Hepatic stellate cell (primary cell): ENCODE data around the gene PCK2.
A peak's percentile ranks its signal among the peaks of the same experiment; 100 is the strongest.

Experiments
- DNase-seq: peaks from one replicate; pipeline ENCODE4 v3.0.0; 2011; ENCODE audit warnings: low spot score

The PCK2 gene

DNA sequence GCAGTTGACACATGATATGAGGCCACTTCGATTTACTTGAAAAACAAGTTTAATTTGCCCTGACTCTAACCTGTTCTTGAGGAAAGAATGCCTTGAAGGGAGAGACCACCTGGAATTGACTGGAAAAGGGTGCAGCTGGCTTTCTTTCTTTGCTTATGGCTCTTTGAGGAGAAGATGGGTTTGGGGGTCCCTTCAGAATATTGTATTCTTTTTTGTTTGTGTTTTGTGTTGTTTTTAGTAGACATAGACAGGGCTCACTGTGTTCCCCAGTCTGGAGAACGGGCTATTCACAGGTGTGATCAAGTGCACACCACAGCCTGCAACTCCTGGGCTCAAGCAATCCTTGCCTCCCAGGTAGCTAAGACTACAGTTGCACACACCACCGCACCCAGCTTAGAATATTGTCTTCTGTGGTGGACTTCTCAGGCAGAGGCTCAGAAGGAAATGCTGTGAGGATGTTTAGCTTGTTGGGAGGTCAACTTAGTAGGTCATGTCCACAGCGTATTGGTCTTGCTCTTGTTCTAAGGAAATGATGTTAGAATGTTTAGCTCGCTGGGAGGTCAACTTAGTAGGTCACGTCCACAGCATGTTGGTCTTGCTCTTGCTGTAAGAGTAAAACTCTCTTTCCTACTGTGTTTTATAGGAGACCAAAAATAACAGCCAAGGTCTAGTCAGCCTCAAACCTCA is 22.2 kb downstream of the PCK2 start:
- no peak for DNase-seq

DNA sequence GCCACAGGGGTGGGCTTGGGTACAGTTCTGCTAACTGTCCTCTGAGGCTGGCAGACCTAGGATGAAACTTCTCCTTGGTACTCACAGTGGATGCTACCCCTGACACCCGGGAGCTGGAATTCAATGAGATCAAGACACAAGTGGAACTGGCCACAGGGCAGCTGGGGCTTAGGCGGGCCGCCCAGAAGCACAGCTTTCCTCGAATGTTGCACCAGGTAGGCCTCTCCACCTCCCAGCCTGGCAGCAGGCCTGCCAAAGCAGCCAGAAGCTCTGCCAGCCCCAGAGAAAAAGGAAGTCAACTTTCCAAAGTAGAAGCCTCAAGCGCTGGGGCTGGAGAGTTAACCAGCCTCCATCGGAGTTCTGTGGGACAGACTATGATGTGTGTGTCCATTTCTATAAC is 23.1 kb downstream of the PCK2 start:
- no peak for DNase-seq

DNA sequence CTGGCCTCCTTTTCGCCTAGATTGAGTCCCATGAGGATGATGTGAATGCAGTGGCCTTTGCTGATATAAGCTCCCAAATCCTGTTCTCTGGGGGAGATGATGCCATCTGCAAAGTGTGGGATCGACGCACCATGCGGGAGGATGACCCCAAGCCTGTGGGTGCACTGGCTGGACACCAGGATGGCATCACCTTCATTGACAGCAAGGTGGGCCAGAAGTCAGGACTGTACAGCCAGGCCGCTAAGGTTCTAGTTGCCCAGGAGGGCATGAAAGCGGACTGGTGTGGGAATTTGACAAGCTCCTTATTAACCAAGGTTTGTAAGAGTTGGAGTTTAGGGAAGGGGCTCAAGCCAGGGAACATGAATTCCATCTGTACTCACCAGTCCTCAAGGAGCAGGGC is 25.6 kb downstream of the PCK2 start:
- no peak for DNase-seq

DNA sequence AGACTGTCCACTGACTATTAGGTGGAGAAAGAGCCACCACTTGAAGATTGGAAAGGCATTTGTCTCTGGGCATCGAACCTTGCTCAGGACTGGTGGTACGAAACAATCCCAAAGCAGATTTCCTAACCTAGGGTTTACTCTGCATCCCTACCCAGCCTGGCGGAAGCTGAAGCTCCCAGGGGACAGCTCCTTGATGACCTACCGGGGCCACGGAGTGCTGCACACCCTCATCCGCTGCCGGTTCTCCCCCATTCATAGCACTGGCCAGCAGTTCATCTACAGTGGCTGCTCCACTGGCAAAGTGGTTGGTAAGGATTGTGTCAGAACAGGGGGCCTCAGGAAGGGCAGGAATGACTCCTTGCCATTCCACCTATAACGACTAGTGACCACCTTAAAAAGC is 27.1 kb downstream of the PCK2 start:
- no peak for DNase-seq

DNA sequence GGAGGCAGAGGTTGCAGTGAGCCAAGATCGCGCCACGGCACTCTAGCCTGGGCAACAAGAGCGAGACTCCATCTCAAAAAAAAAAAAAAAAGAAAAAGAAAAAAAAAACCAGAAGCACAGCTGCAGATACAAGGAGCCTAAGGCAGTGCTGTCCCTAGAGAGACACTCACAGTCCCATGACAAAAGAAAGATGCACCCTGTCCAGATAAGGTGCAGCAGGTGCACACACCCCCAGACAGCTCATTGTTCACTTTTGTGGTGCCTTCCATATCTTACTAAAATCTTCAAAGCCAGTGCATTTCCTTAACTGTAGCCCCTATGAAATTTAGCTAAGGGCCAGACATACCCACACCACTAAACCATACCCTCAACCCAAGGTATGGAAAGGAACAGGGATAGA is 28.3 kb downstream of the PCK2 start:
- no peak for DNase-seq

DNA sequence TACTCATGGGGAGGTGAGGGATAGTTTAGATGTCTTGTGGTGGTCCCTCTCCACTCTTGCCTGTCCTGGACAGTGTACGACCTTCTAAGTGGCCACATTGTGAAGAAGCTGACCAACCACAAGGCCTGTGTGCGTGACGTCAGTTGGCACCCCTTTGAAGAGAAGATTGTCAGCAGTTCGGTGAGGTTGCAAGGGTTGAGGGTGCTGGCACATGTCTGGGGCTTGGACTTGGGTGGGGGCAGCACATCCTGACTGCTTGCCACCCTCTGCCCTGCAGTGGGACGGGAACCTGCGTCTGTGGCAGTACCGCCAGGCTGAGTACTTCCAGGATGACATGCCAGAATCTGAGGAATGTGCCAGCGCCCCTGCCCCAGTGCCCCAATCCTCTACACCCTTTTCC is 28.8 kb downstream of the PCK2 start:
- no peak for DNase-seq

DNA sequence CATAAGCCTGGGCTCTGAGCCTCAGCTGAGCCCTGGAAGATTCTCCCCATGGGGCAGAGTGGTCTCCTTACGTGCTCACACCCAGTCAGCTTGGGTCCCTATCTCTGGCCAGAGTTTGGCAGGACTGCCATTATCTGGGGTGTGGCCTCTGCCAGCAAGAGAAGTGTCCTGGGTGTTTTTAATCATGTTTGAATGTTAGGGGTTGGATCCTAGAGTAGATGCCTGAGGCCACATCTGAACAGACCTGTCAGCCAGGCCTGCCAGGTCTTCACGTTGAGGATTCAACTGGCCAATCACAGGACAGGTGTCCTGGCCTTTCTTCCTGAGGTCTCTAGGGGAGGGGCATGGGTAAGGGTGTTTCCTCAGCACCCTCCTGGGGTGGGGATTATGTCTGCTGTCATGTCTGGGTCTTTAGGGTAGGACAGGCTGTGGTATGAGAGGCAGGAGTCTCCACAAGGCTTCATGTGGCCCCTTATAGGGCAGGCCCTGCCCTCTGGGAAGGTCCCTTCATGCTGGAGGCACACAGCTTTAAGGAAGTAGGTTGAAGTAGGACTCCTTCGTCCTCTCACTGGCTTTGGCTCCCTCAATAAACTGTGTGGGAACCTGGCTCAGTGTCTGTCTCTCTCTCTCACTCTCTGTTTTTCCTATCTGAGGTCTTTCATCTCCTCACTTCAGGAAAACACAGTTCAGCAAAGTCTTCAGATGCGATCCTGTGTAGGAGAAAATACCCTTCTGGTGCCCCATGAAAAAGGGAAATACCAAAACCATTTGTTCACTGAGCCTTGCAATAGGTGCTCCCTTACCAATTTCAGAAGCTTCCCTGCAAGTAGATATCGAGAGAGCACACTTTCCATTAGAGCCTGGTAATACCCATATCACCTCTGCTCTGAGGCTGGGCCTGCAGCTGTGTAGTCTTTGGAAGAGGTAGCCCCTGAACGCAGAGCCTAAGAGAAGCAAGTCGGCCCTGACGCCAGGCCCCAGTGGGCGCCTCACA is 29.6 kb downstream of the PCK2 start:
- no peak for DNase-seq

DNA sequence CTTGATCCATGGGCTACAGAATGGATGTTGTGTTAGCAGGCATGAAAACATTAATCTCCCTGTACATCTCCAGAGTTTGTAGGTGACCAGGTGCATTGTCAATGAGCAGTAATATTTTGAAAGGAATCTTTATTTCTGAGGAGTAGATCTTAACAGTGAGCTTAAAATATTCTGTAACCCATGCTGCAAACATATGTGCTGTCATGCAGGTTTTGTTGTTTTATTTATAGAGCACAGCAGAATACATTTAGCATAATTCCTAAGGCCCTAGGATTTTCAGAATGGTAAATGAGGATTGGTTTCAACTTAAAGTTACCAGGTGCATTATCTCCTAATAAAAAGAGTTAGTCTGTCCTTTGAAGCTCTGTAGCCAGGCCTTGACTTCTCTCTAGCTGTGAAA is 32.8 kb downstream of the PCK2 start:
- no peak for DNase-seq

DNA sequence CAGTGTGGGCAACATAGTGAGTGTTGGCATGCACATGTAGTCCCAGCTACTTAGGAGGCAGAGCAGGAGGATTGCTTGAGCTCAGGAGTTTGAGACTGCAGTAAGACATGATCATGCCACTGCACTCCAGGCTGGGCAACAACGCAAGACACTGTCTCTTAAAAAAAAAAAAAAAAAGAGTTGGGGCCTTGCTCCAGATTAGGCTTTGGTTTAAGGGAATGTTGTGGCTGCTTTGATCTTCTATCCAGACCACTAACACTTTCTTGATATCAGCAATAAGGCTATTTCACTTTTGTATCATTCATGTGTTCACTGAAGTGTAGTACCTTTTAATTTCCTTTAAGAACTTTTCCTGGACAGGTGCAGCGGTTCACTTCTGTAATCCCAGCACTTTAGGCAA is 33.6 kb downstream of the PCK2 start:
- DNase-seq: no peak

DNA sequence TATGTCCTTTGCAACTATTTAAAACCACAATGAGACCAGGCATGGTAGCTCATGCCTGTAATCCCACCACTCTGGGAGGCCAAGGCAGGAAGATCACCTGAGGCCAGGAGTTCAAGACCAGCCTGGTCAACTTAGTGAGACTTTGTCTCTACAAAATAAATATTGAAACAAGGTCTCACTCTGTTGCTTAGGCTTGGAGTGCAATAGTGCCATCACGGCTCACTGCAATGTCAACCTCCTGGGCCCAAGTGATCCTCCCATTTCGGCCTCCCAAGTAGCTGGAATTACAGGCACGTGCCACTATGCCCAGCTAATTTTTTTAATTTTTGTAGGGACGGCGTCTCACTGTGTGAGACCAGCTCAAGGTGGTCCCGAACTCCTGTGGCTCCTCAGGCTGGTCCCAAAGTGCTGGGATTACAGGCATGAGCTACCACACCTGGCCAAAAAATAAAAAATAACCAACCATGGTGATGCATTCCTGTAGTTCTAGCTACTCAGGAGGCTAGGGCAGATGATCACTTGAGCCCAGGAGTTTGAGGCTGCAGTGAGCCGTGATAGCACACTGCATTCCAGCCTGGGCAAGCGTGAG is 35.4 kb downstream of the PCK2 start:
- DNase-seq: no peak

DNA sequence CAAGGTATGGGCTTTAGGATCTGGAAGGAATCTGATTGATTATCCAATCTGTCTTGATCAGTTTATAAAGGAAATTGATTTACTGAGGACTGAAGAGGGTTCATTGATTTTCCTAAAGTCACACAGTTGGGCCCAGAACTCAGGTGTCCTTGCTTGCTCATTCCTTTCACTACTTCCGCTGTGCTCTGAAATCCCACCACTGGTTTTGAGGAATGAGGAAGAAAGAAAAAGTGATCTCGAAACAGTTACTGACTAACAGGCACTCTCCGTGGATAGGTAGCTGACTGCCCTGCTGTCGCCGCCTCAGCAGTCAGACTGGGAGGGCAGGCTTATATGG is 36.2 kb downstream of the PCK2 start, which contains the start of gene FITM1:
Gene FITM1, plus strand, starts transcription at position 280 of the 337 bp plus-strand sequence. CDS start 905 bp downstream, outside the sequence.
- DNase-seq: no peak

DNA sequence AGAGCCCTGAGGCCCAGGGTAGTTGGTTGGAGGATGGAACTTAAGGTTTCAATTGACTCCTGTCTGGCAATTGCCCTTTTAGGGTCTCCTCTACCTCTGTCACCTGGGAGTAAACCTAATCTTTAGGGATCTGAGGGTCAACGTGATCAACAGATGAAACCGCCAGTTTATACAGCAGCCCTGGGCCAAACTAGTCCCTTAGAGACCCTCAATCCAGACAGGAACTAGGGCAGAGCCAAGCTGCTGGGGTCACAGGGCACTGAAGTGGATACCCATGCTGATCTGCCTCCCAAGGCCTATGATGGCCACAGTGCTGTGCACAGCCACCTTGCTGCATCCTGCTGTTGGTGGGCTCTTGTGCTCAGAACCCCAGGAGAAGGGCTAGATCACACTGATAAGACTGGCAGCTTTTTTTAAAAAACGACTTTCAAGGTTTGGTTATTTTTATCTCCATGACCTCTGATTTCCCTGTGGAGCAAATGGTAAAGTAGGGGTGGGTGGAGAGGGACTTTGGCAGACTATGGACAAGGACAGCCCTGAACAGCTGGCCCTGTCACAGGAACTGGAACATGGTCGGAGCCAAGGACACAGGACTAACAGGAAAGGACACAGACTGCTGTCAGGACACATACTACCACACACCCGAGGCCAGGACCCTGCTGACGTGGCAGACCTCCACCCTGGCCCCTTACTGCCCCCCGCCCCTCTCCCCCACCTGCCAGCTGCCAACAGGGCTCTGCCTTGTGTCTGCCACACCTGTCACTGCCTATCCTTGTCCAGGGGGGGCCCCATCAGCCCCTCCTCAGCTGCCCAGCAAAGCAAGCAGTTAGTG is 36.8 kb downstream of the PCK2 start:
- DNase-seq: no peak

DNA sequence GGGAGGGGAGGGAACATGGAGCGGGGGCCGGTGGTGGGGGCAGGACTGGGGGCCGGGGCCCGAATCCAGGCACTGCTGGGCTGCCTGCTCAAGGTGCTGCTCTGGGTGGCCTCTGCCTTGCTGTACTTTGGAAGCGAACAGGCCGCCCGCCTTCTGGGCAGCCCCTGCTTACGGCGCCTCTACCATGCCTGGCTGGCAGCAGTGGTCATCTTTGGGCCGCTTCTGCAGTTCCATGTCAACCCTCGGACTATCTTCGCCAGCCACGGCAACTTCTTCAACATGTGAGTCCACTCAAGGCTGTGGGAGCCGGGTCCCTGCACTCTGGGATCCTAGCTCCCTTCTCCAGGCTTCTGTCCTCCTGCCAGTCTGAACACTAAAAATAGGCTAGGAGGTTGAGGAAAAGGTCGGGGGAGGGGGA is 37.4 kb downstream of the PCK2 start:
- no peak for DNase-seq

DNA sequence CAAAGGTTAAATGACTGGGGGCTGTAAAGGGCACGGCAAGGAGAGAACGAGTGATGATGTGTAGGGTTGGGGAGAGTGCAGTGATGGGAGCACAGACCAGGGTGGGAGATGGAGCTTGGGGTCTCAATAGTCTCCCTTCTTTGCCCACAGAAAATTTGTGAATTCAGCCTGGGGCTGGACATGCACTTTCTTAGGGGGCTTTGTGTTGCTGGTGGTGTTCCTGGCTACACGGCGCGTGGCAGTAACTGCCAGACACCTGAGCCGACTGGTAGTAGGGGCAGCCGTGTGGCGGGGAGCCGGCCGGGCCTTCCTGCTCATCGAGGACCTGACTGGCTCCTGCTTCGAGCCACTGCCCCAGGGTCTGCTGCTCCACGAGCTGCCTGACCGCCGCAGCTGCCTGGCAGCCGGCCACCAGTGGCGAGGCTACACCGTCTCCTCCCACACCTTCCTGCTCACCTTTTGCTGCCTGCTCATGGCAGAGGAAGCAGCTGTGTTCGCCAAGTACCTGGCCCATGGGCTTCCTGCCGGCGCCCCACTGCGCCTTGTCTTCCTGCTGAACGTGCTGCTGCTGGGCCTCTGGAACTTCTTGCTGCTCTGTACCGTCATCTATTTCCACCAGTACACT is 38.1 kb downstream of the PCK2 start:
- no peak for DNase-seq

DNA sequence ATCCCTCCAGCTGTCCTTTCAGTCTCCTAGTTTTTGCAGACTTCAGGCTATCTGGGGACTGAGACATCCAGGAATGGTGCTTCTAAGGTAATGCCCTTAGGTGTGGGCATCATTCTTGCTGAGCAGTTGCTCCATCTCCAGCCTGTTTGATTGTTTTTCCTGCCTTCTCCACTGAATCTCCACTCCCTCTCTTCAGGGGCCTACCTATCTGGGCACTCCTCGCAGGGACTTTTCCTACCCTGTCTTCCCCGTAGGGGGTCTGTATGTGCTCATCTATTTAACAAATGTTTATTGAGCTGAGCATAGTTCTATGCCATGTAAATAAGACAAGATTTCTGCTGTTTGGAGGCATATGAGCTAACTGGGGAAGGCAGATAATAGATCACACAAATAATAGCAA is 38.9 kb downstream of the PCK2 start:
- no peak for DNase-seq

DNA sequence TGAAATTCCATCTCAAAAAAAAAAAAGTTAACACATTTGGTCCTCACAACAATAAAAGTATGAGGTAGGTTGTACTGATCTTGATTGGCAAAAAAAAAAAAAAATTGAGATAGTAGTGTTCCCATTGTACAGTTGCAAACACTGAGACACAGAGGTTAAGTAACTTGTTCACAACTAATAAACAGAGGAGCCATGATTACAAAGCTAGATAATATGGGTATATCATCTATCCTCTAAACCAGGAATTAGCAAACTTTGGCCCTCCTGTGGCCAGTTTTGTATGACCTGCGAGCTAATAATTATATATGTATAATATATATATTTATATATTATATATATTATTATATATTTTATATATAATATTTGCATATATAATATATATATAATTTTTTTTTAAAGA is 39.6 kb downstream of the PCK2 start:
- DNase-seq: no peak

DNA sequence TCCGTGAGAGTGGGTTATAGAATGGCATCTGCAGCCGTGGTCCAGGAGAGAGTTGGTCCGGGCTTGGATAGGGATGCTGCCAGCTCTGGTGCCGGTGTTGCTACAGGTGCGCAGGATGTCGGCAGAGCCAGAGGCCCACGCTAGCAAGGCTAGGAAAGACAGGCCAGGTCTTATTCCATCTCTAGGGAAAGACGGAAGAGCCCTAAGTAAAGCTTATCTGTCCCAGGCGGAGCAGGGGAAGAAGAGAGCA is 41.4 kb downstream of the PCK2 start:
- peak; percentile 22 for DNase-seq

DNA sequence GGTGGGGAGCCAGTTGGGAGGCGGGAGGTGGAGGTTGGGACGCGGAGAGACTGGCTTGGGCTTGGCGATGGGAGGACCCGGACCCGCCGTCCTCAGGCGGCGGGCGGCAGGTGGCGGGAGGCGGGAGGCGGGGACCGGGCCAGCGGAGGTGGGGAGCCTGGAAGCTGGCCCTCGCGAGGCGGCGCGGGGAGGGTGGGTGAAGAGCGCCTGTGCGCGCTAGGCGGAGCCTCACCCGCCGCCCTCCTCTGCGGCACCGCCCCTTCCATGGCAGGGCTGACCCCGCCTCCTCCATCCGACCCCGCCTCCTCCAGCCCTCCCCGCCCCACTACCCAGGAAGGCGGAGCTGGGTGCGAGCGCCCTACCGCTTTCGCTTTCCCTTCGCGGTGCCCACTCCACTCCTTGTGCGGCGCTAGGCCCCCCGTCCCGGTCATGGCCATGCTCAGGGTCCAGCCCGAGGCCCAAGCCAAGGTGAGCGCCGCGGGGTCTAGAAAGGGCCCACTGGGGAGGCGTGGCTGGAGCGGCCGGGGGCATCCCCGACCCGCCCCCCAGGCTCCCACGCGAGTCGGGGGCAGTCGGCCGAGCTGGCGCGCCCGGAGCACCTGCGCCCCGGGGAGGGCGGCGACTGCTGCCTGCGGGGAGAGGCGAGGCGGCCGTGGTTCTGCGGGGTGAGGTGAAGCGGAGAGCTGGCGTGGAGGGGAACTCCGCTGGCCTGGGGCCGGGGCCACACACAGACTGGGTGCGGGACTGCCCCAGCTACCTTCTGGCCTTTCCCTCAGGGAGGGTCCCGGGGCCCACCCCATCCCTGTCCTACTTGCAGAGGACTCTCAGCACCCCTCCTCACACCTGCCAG is 41.9 kb downstream of the PCK2 start, which contains the start of gene PSME1:
Gene PSME1, plus strand, starts transcription at position 361 of the 850 bp plus-strand sequence. Its CDS starts 69 bp downstream, at position 430.
- peak; percentile 96 for DNase-seq

DNA sequence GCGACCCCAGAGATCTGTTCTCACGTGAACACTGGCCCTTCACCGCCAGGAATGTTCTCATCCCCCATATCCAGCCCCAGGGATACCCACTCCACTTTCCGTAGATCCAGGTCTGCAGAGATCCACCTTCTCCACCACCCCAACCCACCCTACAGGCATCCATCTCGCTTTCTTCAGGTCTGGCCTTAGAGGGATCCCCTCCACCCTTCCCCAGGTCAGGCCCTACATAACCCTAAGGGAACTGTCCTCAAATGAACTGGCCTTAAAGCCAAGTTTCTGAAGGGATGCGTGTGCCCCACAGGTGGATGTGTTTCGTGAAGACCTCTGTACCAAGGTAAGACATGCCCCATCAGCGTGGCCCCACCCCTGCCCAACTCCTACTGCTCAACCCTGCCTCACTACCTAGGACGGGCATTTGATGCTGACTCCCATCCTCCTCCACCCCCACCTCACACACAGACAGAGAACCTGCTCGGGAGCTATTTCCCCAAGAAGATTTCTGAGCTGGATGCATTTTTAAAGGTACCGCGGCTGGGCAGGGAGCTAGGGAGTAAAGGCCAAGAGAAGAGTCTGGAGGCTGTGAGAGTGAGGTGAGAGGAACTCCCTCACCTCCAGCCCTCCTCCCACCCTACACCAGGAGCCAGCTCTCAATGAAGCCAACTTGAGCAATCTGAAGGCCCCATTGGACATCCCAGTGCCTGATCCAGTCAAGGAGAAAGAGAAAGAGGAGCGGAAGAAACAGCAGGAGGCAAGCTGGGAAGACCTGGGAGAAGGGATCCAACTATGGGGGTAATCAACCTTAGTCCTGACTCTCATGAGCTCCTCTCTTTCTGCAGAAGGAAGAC is 42.8 kb downstream of the PCK2 start:
- DNase-seq: no peak
